SK-MEL-5 (cell line): ENCODE data around the gene MTX1. TPM values are rescaled to one million over a fixed set of nuclear protein-coding genes. Genes with fewer than 3 reads are reported as not detected.
"Not testable (repeated sequence)": the region's sequence is repeated elsewhere in the genome, so short reads cannot be mapped to it uniquely, and the experiment has no call there.

Experiments
- DNase-seq: peaks from one replicate; pipeline ENCODE4 v3.0.0-alpha.2; 2016; ENCODE audit warnings: low read depth, low spot score
- in situ Hi-C: cut with HindIII; loops from 2 replicates; pipeline ENCODE4 v1.10.0; 2016; ENCODE audit warnings: low sequenced_read_pairs, high pct_unique_total_duplicates, low pct_unique_long_range_greater_than_20kb
- total RNA-seq: library from RNA; depleted of rRNA; stranded (reverse); fragments of >200 nt; shearing (Covaris generic); gene quantifications from 2 replicates; pipeline ENCODE4 v1.2.3, GENCODE V29; 2014

Gene MTX1
- total RNA-seq, 1 experiment from 2014 or later: 128 TPM

GRCh38 chr1:155197901-155198546 is 10.5 kb upstream of the MTX1 start:
- in situ Hi-C loops: no loop called here
- DNase-seq: no peak

DNA sequence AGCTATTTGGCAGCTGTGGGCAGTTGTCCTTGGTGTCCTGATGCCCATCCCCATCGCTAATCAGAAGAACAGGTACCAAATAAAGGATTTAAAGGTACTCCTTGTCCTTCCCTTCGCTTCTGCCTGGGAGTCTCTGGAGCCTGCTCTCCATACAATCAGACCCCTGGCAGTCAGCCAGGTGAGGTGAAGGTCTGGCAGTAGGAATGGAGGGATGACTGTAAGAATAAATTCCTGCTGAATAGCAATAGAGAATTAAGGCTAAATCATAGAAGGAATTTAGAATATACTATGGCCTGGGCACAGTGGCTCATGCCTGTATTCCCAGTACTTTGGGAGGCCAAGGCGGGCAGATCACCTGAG is 10.0 kb upstream of the MTX1 start:
- in situ Hi-C loops: no loop called here
- no peak for DNase-seq

DNA sequence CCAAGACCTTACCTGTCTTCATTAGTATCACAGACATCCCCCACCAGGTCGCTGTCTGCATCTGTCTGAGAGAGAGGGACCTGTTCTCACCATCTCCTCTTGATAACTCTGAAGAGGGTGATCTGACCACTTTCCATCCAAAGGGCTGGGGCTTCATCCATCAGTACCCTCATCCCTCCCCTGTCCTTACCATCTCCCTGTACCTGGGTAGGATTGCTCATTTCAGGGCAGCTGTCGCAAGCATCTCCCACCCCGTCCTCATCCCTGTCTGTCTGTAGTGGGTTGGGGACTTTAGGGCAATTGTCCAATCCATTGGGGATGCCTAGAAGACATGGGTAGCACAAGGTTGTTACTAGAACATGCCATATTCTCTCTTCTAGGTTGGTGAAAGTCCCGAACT is 8.7 kb upstream of the MTX1 start:
- no peak for DNase-seq
- in situ Hi-C loops: no loop called here

DNA sequence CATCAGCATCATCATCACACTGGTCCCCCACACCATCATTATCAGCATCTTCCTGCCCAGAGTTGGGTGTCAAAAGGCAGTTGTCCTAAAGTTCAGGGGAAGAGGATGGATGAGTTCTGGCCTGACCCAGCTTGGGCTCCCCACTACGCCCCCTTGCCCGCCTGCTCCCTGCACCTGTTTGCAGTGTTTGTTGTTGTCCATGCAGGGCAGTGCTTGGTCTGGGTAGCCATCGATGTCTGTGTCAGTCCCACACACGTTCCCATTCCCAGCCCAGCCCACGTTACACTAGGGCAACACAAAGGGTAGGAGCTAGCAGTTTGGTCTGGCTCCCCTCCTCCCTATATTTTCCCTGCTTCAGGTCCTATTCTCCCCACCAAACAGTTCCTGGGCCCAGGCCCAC is 7.6 kb upstream of the MTX1 start:
- in situ Hi-C loops: no loop called here
- DNase-seq: no peak

DNA sequence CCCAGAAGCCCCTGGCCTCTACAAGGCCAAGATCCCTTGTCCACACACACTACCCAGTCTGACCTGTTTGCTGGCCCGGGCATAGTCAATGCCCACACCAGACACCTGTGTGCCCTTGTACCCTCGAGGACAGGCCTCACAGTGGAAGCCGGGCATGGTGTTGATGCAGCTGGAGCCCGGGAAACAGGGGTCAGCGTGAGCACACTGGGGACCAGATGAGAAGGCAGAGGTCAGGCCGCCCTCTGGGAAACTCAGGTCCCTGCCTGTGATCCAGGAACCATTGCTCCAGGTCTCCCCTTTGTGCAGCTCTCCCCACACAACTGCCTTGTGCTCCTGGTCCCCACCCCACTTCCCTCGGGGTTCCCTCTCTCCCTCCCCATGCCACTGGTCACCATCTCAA is 6.3 kb upstream of the MTX1 start:
- in situ Hi-C loops: no loop called here

GRCh38 chr1:155202731-155203515 is 5.6 kb upstream of the MTX1 start:
- in situ Hi-C loops: no loop called here
- no peak for DNase-seq

More for the DNA sequence above, 6.3 kb upstream of the MTX1 start:
- no peak for DNase-seq

DNA sequence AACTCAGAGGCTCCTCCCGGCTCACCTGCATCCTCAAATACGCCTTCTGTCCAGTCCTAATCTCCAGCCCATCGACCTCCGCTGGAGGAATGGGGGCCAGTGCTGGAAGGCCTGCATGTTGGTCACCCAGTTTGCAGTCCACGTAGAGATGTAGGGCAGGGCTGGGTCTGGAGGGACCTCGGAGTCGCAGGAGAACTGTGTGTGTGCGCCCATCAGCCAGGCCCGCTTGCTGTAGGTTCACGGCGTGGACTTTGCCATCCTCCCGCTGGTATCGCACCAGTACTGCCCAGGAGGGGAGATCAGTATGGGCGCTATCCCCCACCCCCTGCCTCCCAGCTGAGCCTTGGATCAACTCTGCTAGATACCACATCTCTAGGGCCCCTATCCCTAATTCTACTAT is 3.5 kb upstream of the MTX1 start:
- no peak for DNase-seq
- in situ Hi-C loops: no loop called here

DNA sequence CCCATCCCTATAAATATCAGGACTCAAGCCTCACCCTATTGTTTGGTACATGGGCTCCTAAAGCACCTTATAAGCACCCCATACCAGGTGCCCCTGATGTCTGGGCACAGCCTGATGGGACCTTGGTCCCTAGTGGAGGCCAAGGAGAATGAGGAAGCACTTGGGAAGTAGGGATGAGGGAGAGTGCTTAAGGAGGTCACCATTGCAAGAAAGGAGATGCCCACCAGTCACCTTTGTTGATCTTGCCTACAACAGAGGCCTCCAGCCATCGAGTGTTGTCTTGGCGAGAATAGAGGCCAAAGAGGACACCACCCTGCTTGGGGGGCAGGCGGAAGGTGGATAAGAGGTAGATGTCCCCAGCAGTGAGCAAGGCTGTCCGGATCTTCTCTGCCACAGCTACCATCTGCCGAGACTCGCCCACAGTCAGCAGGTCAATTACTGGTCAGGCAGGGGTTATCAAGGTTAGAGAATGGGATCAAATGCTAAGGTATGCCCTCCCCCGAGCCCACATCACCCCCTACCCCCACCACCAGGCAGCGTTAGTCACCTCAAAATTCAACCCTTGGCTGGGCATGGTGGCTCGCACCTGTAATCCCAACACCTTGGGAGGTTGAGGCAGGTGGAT is 2.4 kb upstream of the MTX1 start:
- in situ Hi-C loops: no loop called here
- DNase-seq: no peak

GRCh38 chr1:155206891-155207805 is 1.3 kb upstream of the MTX1 start:
- in situ Hi-C loops: no loop called here
- DNase-seq: peak; percentile 91

GRCh38 chr1:155207806-155208540 is 522 bp upstream of the MTX1 start, which contains the start of gene THBS3:
Gene THBS3, minus strand, starts transcription at chr1:155207897. Its CDS starts 21 bp downstream, at chr1:155207876.
- in situ Hi-C loops: no loop called here
- no peak for DNase-seq

DNA sequence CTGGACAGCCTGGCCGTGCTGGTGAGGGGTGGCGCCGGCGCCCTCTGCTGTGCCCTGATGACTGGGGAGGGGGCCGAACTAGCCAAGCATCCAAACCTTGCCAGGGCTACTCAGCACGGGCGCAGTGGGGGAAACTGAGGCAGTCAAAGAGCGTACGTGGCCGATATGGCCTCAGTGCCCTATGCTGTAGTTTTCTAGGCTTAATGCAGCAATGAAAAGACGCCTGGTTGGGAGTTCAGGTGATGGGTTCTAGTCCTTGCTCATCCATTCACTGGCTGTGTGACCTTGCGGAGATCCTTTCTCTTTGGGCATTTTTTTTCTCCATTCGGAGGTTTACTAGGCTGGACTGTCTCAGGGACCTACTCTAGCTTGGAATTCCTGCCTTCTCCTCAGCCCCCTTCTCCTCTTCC is 822 bp downstream of the MTX1 start:
- in situ Hi-C loops: no loop called here
- DNase-seq: no peak

DNA sequence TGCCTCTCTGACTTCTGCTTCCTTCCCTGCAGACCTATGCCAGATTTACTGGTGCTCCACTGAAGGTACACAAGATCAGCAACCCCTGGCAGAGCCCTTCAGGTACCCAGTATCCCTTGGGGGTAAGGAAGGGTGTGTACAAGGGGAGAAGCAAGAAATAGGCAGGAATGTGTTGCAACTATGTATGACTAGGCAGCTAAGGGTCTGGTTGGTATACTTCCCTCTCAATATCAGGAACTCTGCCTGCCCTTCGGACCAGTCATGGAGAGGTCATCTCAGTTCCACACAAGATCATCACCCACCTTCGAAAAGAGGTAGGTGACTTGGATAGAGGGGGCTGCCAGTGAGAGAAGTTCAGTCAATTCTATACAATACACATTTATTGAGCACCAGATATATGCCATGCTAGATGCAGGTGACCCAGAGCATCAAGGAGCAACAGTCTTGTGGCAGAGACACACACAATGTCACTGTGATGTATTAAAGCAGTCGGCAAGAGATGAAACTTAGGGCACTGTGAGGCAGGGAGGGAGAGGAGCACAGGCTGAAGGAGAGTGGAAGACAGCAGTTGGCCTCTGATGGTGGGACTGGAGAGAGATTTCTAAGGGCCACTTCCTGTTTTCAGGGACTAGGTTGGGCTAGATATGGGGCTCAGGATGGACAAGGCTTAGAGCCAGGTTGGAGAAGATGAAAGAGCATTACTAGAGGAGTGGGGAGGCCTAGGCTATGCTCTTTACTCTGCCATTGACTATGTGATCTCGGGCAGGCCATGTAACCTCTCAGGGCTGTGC is 2.0 kb downstream of the MTX1 start:
- in situ Hi-C loops: no loop called here
- no peak for DNase-seq

DNA sequence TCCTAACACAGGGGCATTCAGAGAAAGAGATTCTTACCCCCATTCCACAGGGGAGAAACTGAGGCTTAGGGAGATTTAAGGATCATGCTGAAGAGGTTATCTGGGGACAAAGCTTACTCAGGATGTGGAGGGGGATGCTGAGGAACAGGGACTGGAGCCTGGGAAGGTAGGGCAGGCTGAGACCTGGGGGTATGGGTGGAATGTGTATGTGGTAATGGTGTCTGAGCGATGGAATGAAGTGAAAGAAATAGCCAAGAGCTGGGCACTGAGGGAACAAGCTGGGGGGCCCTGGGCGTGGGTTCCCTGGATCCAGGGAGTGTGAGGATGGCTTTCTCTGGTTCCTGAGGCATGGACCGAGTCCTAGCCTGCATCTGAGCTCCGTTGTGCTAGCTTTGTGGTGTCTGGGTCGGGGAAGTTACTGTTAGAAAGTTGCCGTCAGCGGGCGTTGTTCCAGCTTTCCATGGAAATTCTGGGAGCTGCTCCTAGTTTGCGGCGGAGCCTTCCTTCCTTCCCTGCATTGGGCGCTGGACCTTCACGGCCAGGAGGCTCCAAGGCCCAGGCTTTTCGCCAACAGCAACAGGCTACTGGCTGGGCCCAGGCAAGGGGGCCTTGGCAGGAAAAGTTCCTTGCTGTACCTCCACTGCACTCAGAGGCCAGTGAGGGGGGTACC is 3.0 kb downstream of the MTX1 start:
- in situ Hi-C loops, DNase-seq: not testable (repeated sequence)

DNA sequence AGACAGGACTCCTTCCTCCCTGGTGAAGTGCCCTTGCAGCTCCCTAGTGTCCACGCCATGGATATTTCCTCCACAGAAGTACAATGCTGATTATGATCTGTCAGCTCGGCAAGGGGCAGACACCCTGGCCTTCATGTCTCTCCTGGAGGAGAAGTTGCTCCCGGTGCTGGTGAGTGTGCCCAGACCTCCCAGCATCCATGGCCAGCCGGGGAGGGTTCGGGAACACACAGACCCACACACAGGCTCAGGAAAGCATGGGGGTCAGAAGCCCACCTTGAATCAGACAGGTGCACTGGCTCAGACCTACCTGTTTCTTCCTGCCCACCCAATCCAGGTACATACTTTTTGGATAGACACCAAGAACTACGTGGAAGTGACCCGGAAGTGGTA is 3.6 kb downstream of the MTX1 start:
- DNase-seq, in situ Hi-C loops: not testable (repeated sequence)

DNA sequence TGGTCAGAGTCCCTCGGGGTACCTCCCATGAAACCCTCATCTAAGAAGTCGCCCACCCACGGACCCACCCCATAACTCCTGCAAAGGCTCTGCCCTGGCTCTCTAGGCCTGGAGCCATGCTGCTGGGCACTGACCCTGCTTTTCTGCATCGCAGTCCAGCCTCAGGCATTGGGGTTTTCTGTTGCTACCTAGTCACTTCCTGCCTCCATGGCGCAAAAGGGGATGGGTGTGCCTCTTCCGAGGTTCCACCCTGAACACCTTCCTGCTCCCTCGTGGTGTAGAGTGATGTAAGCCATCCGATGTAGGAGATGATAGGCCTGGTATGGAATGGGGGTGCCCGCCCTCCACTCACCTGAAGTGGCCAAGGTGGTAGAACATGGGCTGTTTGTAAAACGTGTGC is 6.2 kb downstream of the MTX1 start:
- in situ Hi-C loops, DNase-seq: not testable (repeated sequence)
